Measurements from ENCODE around the gene AFTPH.

Gene AFTPH

DNA sequence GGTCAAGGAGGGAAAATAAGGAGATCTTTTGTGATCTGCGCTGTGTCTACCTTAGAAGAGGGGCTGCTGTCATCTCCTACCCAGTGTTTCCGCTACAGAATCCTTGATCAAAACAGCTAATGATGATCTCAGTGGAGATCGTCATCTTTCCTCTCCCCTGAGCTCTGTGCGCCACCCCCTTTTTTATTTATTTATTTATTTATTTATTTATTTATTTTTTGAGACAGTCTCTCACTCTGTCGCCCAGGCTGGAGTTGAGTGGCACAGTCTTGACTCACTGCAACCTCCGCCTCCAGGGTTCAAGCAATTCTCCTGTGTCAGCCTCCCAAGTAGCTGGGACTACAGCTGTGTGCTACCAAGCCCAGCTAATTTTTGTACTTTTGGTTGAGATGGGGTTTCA, 74.1 kb downstream of the AFTPH start:
- Histone ChIP-seq H3K4me1 (ENCODE audit: insufficient read depth, low read length) (no peaks in the 10 kb centered on the region), H3K36me3 (ENCODE audit: insufficient read depth, low read length) (no peaks in the 10 kb centered on the region), H3K9ac (ENCODE audit: low read depth, low read length) (no peak overlapping the region), H3K9me3 (ENCODE audit: control insufficient read depth, insufficient read depth, low read length) (no peaks in the 10 kb centered on the region)

DNA sequence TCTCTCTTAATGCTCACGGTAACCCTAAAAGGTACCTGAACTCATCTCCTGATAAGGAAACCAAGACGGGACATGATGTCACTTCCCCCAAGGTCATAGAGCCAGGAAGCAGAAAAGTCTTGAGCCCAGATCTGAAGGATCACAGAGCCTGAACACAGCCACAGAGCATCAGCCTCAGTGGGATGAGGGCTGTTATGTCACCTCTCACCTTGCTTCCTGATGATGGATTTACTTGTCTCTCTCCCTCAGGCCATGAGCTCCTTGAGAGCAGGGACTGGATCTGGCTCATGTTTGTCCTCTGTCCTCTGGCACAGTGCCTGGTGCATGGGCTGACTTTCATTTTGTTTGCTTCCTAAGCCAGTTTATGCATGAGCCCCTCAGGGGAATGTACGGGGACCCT, 75.3 kb downstream of the AFTPH start:
- H3K9me3 ChIP-seq (ENCODE audit: control insufficient read depth, insufficient read depth, low read length): no peaks in the 10 kb centered on the region
- H3K4me1 ChIP-seq (ENCODE audit: insufficient read depth, low read length): no peaks in the 10 kb centered on the region
- no peaks in the 10 kb centered on the region for H3K36me3 ChIP-seq (ENCODE audit: insufficient read depth, low read length)
- no peak overlapping the region for H3K9ac ChIP-seq (ENCODE audit: low read depth, low read length)

DNA sequence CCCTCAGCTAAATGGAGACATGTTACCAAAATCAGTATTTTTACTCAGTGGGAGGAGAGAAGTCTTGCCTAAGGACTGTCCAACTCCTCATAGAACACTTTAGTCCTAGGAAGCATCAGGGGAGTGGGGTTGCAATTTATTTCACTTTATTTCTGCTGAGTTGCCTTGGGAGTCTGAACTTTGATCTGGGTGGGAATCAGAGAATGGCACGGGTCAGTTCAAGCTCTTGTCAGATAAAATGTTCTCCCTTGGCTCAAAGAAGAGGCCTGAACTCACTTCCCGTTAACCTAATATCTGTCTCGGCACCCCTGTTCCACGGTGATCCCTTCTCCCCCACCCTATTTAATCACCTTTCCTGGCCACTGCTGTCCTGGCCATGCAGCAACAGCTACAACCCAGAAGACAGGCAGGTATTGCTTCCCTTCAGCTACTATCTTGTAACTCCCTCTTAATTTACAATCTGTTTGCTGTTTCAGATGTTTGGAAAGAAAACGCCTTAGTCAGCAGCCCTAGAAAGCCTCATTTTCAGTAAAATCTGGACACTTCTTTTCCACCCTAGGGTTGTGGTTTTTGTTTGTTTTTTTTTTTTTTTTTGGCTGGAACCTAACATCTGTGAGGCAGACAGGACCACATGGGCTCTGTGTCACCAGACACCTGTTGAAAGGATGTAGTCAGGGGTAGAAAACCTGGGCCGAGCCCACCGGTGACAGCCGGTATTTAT, 77.1 kb downstream of the AFTPH start:
- Histone ChIP-seq H3K36me3 (ENCODE audit: insufficient read depth, low read length) (no peaks in the 10 kb centered on the region), H3K4me1 (ENCODE audit: insufficient read depth, low read length) (no peaks in the 10 kb centered on the region), H3K9me3 (ENCODE audit: control insufficient read depth, insufficient read depth, low read length) (no peaks in the 10 kb centered on the region), H3K9ac (ENCODE audit: low read depth, low read length) (no peak overlapping the region)

DNA sequence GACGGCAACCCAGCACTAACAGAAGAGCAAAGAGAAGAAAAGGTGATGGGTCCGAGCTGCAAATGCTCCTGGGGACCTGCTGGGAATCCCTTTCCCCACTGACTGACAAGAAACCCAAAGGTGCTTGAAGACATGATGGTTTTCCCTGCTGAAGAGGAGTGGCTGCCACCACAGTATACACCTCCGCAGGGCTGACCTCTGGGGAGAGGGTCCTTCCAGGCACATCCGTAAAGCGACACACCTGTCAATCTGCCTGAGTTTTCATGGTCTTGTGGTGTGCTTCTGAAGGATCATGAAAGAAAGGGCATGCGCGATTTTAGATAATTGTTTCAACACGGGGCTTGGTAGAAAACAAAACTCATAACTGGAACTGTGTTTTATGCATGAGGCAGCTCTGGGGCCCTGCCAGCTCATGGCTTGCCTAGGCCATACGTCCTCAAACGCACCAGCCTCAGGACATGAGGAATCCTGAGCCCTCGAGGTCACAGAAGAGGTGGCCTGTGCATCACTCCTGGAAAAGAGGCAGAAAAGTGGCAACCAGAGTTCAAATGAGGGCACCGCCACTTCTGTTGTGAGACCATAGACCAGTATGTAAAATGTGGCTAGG, 77.8 kb downstream of the AFTPH start:
- Histone ChIP-seq H3K4me1 (ENCODE audit: insufficient read depth, low read length) (no peaks in the 10 kb centered on the region; the same call in 1 of the 2 replicates), H3K9me3 (ENCODE audit: control insufficient read depth, insufficient read depth, low read length) (no peaks in the 10 kb centered on the region), H3K9ac (ENCODE audit: low read depth, low read length) (no peak overlapping the region), H3K36me3 (ENCODE audit: insufficient read depth, low read length) (no peaks in the 10 kb centered on the region)

DNA sequence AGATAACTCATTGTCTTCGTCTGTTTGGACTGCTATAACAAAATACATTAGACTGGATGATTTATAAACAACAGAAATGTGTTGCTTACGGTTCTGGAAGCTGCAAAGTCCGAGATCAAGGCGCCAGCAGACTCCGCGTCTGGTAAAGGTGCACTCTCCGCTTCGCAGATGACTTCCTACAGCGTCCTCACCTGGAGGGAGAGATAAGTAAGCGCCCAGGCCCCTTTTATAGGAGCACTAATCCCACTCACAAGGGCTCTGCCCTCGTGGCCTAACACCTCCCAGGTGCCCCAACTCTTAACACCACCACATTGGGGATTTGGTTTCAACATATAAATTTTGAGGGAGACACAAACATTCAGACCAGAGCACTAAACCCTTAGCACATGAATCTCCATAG, 78.3 kb downstream of the AFTPH start:
- Histone ChIP-seq H3K9ac (ENCODE audit: low read depth, low read length) (no peak overlapping the region), H3K9me3 (ENCODE audit: control insufficient read depth, insufficient read depth, low read length) (no peaks in the 10 kb centered on the region), H3K36me3 (ENCODE audit: insufficient read depth, low read length) (no peaks in the 10 kb centered on the region), H3K4me1 (ENCODE audit: insufficient read depth, low read length) (no peaks in the 10 kb centered on the region; the same call in 1 of the 2 replicates)

DNA sequence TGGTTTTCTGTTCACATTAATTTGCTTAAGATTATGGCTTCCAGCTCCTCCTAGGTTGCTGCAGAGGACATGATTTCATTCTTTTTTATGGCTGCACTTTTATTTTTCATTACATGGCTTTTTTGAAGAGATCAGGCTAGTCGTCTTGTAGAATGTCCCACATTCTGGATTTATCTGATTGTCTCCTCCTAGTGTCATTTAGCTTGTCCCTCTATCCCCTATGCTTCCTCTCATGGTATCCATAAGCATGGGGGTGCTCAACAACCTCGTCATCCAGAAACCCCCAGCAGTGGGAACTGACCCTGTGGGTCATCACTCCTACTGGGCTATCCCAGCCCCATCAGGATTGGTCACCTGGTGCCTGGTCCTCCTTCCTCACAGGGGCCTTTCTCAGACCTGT, 80.0 kb downstream of the AFTPH start:
- Histone ChIP-seq H3K9ac (ENCODE audit: low read depth, low read length) (no peak overlapping the region), H3K4me1 (ENCODE audit: insufficient read depth, low read length) (no peaks in the 10 kb centered on the region; the same call in 1 of the 2 replicates), H3K36me3 (ENCODE audit: insufficient read depth, low read length) (no peaks in the 10 kb centered on the region), H3K9me3 (ENCODE audit: control insufficient read depth, insufficient read depth, low read length) (no peaks in the 10 kb centered on the region)

DNA sequence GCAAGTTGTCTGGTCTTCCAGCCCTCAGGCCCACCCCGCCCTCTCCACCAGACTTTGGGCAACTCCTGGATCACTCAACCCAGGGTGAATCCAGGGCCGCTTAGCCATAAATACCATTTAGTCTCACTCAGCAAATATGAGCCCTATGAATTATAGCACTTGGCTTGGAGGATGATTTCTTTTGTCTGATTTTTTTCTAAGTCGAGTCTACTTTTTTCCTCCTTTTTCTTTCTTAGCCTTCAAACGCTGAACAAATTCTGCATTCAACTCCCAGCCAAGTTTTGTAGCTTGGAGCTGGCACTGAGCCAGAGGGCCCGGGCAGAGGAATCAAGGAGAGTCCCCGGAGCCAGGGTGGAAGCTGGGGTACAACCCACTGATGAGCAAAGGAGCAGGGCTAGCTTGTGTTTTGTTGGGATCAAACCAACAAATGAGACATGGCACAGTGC, 80.9 kb downstream of the AFTPH start:
- Histone ChIP-seq H3K9me3 (ENCODE audit: control insufficient read depth, insufficient read depth, low read length) (no peaks in the 10 kb centered on the region), H3K4me1 (ENCODE audit: insufficient read depth, low read length) (no peaks in the 10 kb centered on the region; the same call in 1 of the 2 replicates), H3K36me3 (ENCODE audit: insufficient read depth, low read length) (no peaks in the 10 kb centered on the region), H3K9ac (ENCODE audit: low read depth, low read length) (no peak overlapping the region)

DNA sequence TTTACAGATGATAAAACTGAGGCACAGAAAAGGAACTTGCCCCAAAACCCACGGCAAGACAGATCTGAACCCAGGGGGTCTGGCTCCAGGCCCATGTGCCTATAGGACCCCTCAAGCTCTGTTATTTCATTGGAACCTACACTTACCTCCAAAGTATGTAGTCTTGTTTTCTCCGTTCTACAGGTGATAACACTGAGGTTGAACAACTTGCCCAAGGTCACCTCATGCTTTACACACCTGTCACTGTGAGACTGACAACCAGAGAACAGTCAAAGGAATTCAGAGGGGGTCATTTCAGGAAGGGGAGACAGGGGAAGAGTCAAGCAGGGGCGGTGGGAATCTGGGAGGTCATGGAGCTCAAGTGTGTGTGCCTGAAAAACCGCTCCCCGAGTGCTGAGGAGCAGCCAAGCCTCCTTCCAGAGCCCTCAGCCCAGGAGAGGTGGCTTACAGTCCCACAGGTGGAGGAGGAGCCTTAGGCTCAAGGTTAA, 81.9 kb downstream of the AFTPH start:
- Histone ChIP-seq H3K9ac (ENCODE audit: low read depth, low read length) (no peak overlapping the region), H3K36me3 (ENCODE audit: insufficient read depth, low read length) (no peaks in the 10 kb centered on the region), H3K9me3 (ENCODE audit: control insufficient read depth, insufficient read depth, low read length) (no peaks in the 10 kb centered on the region), H3K4me1 (ENCODE audit: insufficient read depth, low read length) (no peaks in the 10 kb centered on the region; the same call in 1 of the 2 replicates)

DNA sequence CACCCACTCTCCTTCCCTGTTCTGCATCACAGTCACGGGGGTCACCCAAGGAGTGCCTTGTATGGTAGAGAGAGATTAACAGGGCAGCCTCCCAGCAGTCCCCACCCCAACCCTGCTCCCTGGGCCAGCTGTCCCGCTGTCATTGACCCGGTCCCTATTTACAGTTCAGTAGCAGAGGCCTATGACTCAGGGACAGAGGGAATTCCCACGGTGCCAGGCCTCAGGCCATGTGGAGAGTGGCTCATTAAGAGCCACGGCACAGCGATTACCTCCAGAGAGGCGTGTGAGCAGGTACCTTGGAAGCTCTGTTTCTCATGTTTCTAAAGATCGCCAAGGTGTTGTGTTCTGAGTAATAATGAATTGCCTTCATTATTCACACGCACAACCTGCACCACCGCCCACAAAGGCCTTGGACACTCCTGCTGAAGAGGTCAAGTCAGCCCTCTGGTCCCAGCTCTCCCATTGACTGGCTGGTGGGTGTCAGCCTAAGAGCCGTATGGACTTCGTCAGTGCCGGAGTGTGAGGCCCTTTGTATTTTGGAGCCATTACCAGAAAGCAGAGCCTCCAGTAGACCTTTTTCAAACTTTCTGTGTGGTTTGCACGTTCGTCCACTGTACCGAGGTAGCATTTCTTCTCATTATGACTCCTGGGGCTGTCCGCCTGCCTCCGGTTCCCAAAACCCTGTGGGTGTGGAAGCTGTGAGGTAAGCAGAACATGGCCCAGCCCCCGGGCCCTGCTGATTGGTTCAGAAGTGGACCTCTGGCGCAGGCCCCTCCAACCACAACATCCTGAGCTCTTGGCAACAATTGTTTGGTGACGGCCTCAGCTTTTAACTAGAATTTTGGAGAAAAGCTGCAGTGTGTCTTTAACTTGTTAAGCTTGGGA, 82.6 kb downstream of the AFTPH start:
- Histone ChIP-seq H3K4me1 (ENCODE audit: insufficient read depth, low read length) (no peaks in the 10 kb centered on the region; the same call in 1 of the 2 replicates), H3K9me3 (ENCODE audit: control insufficient read depth, insufficient read depth, low read length) (no peaks in the 10 kb centered on the region), H3K9ac (ENCODE audit: low read depth, low read length) (peak overlapping the region; percentile 51; the same call in 1 of the 2 replicates), H3K36me3 (ENCODE audit: insufficient read depth, low read length) (no peaks in the 10 kb centered on the region)

DNA sequence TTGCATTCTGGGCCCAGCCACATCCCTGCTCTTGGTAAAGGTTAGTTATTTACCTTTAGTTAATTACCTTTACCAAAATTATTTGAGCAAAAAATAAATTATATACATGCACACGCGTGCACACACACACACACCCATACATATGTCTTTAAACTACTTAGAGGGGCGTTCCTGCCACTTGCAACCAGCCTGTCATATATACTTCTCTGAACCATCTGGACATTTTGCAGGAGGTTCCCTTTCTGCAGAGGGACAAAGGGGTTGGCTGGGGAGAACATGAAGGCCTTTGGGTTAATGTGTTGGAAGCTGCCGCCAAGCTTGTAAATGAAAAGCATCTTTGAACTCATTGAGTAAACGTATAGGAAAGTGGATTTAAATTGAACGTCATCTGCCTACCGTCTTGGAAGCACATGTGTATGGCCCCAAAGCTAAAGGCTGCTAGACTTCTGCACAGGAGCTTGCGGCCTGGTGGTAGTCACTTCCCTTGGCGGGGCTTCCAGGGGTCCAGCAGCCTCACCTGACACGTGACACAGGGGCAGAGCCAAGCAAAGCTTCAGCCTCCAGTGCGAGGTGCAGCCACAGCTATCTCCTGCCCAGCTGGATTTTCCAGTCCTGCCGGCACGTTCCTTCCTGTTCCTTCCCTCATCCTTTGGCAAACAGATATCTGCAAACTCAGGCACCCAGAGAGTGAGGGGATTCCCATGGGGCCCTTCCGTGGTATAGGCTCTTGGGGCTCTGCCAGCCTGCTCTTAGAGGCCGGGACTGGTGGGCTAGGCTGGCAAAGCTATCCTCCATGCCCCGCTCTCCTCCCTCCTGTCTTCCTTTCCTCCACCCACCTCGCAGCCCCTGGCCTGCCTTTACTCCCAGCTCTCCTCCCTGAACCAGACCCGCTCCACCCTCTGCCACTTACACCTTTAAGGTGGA, 83.5 kb downstream of the AFTPH start:
- no peaks in the 10 kb centered on the region for H3K9me3 ChIP-seq (ENCODE audit: control insufficient read depth, insufficient read depth, low read length)
- H3K36me3 ChIP-seq (ENCODE audit: insufficient read depth, low read length): no peaks in the 10 kb centered on the region
- H3K9ac ChIP-seq (ENCODE audit: low read depth, low read length): no peak overlapping the region; the same call in 1 of the 2 replicates
- H3K4me1 ChIP-seq (ENCODE audit: insufficient read depth, low read length): no peaks in the 10 kb centered on the region; the same call in 1 of the 2 replicates

DNA sequence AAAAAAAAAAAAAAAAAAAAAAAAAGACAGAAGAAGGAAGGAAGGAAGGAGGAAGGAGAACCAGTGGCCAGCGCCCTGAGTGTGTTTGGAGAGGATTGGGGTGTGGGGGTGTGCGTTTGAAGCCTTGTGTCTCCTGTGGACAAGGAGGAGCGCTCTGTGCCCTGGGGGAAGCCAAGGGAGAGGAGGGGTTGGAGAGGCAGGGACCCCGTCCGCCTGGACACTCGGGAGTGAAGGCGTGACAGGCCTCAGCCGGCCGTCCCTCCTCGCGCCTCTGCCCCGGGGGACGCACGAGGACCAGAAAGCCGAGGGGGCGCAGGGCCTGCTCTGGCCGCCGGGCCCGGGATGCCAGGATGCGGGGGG, 84.7 kb downstream of the AFTPH start:
- Histone ChIP-seq H3K9me3 (ENCODE audit: control insufficient read depth, insufficient read depth, low read length) (no peaks in the 10 kb centered on the region), H3K36me3 (ENCODE audit: insufficient read depth, low read length) (no peaks in the 10 kb centered on the region), H3K9ac (ENCODE audit: low read depth, low read length) (peak overlapping the region; percentile 64; the same call in 1 of the 2 replicates), H3K4me1 (ENCODE audit: insufficient read depth, low read length) (no peaks in the 10 kb centered on the region; the same call in 1 of the 2 replicates)

DNA sequence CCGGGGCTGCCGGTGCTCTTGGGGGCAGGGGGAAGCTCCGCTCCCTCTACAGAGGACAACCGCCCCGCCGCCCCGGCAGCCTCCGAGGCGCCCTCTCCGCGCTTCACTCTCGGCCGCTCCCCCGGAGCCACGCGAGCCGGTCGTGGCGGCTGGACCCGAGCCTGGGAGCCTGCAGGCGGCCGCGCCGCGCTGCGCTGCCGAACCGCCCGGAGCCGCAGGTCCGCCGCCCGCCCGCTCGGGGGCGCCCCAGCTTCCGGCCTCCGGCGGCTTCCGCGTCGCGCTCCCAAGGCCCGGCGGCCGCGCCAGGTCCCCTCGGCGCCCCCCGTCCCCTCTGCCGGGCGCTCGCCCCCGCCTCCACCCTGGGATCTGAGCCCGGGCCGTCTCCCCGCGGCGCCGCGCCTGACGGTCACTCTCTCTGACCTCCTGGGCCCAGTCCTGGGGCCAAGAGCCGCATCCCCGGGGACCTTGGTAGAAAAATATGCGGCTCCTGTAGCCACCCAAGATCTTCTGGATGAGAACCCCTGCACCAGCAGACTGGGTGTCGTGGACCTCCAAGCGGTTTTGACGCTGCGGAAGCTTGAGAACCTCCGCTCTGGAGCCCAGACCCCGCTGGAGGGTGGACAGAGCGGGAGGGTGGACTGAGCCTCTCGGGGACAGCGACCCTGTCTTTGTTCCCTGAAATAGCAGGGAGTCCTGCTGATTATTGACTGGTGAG, 85.3 kb downstream of the AFTPH start:
- Histone ChIP-seq H3K4me1 (ENCODE audit: insufficient read depth, low read length) (no peaks in the 10 kb centered on the region; the same call in 1 of the 2 replicates), H3K9me3 (ENCODE audit: control insufficient read depth, insufficient read depth, low read length) (no peaks in the 10 kb centered on the region), H3K9ac (ENCODE audit: low read depth, low read length) (peak overlapping the region; percentile 64; the same call in 1 of the 2 replicates), H3K36me3 (ENCODE audit: insufficient read depth, low read length) (no peaks in the 10 kb centered on the region)

DNA sequence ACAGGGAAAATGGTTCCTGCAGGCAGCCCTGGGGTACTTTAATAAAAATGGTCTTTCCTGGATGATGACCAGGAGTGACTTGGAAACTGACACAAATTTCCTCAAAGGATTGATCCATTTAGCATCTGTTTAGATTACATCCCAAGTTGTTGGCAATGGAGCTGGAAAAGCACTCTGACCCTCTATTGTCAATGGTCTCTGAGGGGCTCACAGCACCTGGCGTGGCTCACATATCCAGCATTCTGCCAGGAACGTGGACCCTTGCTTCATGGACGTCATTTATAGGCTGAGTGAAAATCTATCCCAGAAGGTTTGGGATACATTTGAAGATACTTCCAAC, 85.8 kb downstream of the AFTPH start:
- H3K9ac ChIP-seq (ENCODE audit: low read depth, low read length): peak overlapping the region; percentile 64; the same call in 1 of the 2 replicates
- no peaks in the 10 kb centered on the region; the same call in 1 of the 2 replicates for H3K4me1 ChIP-seq (ENCODE audit: insufficient read depth, low read length)
- no peaks in the 10 kb centered on the region for H3K36me3 ChIP-seq (ENCODE audit: insufficient read depth, low read length)
- no peaks in the 10 kb centered on the region for H3K9me3 ChIP-seq (ENCODE audit: control insufficient read depth, insufficient read depth, low read length)
